ENCODE data around the gene SBF2. TPM values are rescaled to one million over a fixed set of nuclear protein-coding genes. Genes with fewer than 3 reads are reported as not detected.

The SBF2 gene
- total and polyA plus RNA-seq, 9 of the 15 experiments (the other 6 are each of a cell fraction or from before 2014, with no cell fraction given), result 0.80 to 9.5 (median 5.0) TPM

GRCh38 chr11:9840460-9841004 lies 453.5 kb downstream of the SBF2 start (continued):
- no peak for TF ChIP-seq CTCF (IDR thresholded peaks at IDR 0.05 in 2 of 3, conservative IDR thresholded peaks at IDR 0.05 in 1 of 3; ENCODE audit: insufficient read depth in 2 of 3, low read depth in 1 of 3, low read length in 3 of 3)
- no peak for TF ChIP-seq NCOA2 (IDR thresholded peaks at IDR 0.05; ENCODE audit: partially characterized antibody in 2 of 2)
- TF ChIP-seq ZNF165 (CRISPR knock-in tag; IDR thresholded peaks at IDR 0.05; ENCODE audit: borderline replicate concordance), result no peak
- no peak for TF ChIP-seq ZNF785 (CRISPR knock-in tag; IDR thresholded peaks at IDR 0.05)
- TF ChIP-seq ZNF431 (CRISPR knock-in tag; IDR thresholded peaks at IDR 0.05), result no peak
- no peak for TF ChIP-seq BMI1 (IDR thresholded peaks at IDR 0.05; ENCODE audit: low read length)
- TF ChIP-seq TEAD2 (tag; IDR thresholded peaks at IDR 0.05), result no peak

GRCh38 chr11:9839550-9839949 lies 454.5 kb downstream of the SBF2 start:
- no peak for FAIRE-seq
- no peak for TF ChIP-seq NR2F6 (CRISPR knock-in tag; IDR thresholded peaks at IDR 0.05)
- no peak for TF ChIP-seq POLR2AphosphoS2 (IDR thresholded peaks at IDR 0.05; ENCODE audit: low read length)
- TF ChIP-seq SMAD4 (CRISPR knock-in tag; conservative IDR thresholded peaks at IDR 0.05), result no peak
- TF ChIP-seq CREB1 (IDR thresholded peaks at IDR 0.05), result no peak
- TF ChIP-seq CREB1 (CRISPR knock-in tag; IDR thresholded peaks at IDR 0.05), result no peak
- no peak for TF ChIP-seq SNRNP70 (optimal IDR thresholded peaks at IDR 0.05; ENCODE audit: low read depth, low read length)
- TF ChIP-seq ZNF239 (CRISPR knock-in tag; IDR thresholded peaks at IDR 0.05), result no peak
- TF ChIP-seq NEUROD1 (IDR thresholded peaks at IDR 0.05; ENCODE audit: borderline replicate concordance, low read depth, low read length, partially characterized antibody), result no peak
- no peak for TF ChIP-seq HES1 (IDR thresholded peaks at IDR 0.05; ENCODE audit: low read depth)
- no peak for TF ChIP-seq ZNF584 (CRISPR knock-in tag; IDR thresholded peaks at IDR 0.05; ENCODE audit: low read depth)
- no peak for TF ChIP-seq SMARCB1 (IDR thresholded peaks at IDR 0.05; ENCODE audit: insufficient read length, low read depth)
- no peak for TF ChIP-seq CHAMP1 (IDR thresholded peaks at IDR 0.05)

More at GRCh38 chr11:9839550-9839949, 454.5 kb downstream of the SBF2 start:
- H2AFZ ChIP-seq (ENCODE audit: low read depth, low read length), result no peak overlapping the region
- WGBS (ENCODE audit: insufficient coverage, low coverage, missing lambda C conversion rate), result 43% methylated on average over 4 of the region's 4 CpGs
- H3K36me3 ChIP-seq (ENCODE audit: control insufficient read depth, insufficient read depth, low read length), result no peaks in the 10 kb centered on the region
- H3K27me3 ChIP-seq (ENCODE audit: control insufficient read depth in 2 of 2, insufficient read depth in 2 of 2, low read length in 2 of 2), result no peaks in the 10 kb centered on the region
- CTCF ChIA-PET (ENCODE audit: low intra/inter-chr PET ratio), result interaction anchor here (0.6 kb wide), 1 partner anchor 702 kb away, joined by 3 read pairs; no protein-coding TSS in a partner anchor
- no peaks in the 10 kb centered on the region for H4K20me1 ChIP-seq (replicated peaks; ENCODE audit: control insufficient read depth, insufficient read depth, low read length)
- DNase-seq (ENCODE audit: extremely low read depth in 1 of 4, low spot score in 3 of 4) (no peak), ATAC-seq (no peak)
- intact Hi-C loops (cut with micrococcal nuclease), result no loop called here
- no peaks in the 10 kb centered on the region for H3K9me3 ChIP-seq (replicated peaks; ENCODE audit: control insufficient read depth, insufficient read depth, low read depth, low read length)
- in situ Hi-C loops (cut with MboI), result no loop called here
- H3K4me3 ChIP-seq, result no peak overlapping the region
- no peaks in the 10 kb centered on the region for H3K79me2 ChIP-seq (ENCODE audit: control insufficient read depth, insufficient read depth, low read length)
- H3K4me1 ChIP-seq (replicated peaks in 1 of 2; ENCODE audit: control insufficient read depth in 2 of 2, insufficient read depth in 2 of 2, low read length in 2 of 2), result no peaks in the 10 kb centered on the region
- H3K9me1 ChIP-seq (ENCODE audit: control insufficient read depth, insufficient read depth, low read length), result no peaks in the 10 kb centered on the region
- BruUV-seq (replicated peaks), result no TSS peak
- H3K27ac ChIP-seq (ENCODE audit: extremely low read depth, low read depth, low read length), result no peak overlapping the region
- POLR2A ChIA-PET, result interaction anchor here (0.8 kb wide), 1 partner anchor 10 kb away, joined by 3 read pairs; no protein-coding TSS in a partner anchor
- H3K9ac ChIP-seq (ENCODE audit: insufficient read depth in 1 of 2, low read depth in 2 of 2, low read length in 2 of 2), result no peak overlapping the region
- H3K4me2 ChIP-seq (ENCODE audit: insufficient read depth, low read length), result no peak overlapping the region
